CD4-positive, alpha-beta T cell treated with Interleukin-1 beta for 1 hour (primary cell): ENCODE results near the gene BAZ1B.
"Not testable (repeated sequence)": the region's sequence is repeated elsewhere in the genome, so short reads cannot be mapped to it uniquely, and the experiment has no call there.

ENCODE experiments used
- DNase-seq, 2 donors: peaks; one replicate each; pipeline ENCODE4 v3.0.0-alpha.2; 2020 to 2022

BAZ1B gene, protein sequence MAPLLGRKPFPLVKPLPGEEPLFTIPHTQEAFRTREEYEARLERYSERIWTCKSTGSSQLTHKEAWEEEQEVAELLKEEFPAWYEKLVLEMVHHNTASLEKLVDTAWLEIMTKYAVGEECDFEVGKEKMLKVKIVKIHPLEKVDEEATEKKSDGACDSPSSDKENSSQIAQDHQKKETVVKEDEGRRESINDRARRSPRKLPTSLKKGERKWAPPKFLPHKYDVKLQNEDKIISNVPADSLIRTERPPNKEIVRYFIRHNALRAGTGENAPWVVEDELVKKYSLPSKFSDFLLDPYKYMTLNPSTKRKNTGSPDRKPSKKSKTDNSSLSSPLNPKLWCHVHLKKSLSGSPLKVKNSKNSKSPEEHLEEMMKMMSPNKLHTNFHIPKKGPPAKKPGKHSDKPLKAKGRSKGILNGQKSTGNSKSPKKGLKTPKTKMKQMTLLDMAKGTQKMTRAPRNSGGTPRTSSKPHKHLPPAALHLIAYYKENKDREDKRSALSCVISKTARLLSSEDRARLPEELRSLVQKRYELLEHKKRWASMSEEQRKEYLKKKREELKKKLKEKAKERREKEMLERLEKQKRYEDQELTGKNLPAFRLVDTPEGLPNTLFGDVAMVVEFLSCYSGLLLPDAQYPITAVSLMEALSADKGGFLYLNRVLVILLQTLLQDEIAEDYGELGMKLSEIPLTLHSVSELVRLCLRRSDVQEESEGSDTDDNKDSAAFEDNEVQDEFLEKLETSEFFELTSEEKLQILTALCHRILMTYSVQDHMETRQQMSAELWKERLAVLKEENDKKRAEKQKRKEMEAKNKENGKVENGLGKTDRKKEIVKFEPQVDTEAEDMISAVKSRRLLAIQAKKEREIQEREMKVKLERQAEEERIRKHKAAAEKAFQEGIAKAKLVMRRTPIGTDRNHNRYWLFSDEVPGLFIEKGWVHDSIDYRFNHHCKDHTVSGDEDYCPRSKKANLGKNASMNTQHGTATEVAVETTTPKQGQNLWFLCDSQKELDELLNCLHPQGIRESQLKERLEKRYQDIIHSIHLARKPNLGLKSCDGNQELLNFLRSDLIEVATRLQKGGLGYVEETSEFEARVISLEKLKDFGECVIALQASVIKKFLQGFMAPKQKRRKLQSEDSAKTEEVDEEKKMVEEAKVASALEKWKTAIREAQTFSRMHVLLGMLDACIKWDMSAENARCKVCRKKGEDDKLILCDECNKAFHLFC (N-terminal part only)

DNA sequence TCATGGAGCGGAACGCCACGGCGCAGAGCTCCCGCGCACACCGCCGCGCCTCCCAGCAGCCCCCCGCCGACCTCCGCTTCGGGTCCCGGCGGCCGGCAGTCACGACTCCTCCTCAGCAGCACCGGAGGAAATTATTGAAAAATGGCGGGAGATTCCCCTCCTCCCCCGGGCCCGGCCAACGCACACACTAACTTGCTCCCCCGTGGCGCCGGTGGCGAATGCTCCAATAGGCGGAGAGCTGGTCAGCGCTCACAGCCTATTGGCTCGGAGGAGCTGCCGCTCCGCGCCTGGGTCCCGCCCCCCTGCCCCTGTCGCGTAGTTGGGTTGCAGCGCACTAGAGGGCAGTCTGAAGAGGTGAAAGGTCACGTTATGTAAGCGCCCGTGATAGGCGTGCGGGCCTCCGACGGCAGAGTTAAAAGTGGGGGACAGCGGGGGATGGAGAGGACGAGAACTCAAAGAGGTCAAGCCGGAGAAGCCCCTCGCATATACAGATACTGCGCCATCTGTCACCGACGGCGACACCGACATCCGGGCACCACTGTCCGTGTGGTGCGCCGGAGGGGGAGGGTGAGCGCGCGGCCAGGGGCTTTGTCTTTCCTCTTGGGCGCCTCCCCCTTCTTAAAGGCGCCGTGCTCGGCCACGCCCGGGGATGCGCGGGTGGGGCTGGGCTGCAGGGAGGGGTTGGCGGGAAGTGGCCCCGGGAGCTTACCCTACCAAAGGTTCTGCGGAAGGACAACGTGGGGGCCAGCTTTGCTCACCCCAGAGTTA is at the start of gene BAZ1B:
TSS of gene BAZ1B (minus strand) at position 189 of the 768 bp plus-strand sequence. CDS start 360 bp downstream, outside the sequence.
- peak; percentile 98 to 99 for DNase-seq

DNA sequence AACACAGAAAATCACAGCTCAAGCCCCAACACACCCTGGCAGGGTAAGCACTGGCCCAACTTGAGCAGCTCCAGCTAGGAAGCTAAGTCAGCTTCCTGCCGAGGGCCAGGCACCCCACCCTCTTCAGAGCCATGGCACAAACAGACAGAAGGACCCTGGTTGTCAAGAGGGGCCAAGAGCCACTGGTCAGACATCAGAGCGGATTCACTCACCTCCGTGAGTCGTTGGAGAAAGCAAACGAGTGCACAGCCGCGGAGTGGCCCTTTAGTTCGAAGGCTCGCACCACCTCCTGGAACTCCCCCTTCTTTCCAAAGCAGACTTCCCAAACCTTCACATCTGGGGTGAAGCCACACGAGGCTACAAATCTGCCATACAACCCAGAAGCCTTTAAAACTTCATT is 48.9 kb upstream of the BAZ1B start:
- DNase-seq: no peak

DNA sequence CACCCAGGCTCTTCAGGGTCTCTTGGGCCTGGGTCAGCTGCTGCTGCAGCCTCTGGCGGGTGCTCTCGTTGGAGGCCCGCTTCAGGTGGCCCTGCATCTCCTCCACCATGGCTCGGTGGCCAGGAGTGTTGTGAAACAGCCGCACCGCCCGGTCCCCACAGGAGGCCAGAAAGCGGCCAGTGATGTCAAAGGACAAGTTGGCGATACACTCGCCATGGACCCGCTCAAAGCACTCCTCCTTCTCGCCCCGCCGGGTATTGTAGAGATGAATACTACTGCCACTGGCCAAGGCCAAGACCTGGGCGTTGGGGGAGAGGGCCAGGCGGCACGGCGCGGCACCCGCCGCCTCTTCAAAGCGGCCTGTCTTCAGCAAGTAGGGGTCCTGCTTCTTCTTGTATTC is 48.4 kb upstream of the BAZ1B start:
- no peak for DNase-seq

DNA sequence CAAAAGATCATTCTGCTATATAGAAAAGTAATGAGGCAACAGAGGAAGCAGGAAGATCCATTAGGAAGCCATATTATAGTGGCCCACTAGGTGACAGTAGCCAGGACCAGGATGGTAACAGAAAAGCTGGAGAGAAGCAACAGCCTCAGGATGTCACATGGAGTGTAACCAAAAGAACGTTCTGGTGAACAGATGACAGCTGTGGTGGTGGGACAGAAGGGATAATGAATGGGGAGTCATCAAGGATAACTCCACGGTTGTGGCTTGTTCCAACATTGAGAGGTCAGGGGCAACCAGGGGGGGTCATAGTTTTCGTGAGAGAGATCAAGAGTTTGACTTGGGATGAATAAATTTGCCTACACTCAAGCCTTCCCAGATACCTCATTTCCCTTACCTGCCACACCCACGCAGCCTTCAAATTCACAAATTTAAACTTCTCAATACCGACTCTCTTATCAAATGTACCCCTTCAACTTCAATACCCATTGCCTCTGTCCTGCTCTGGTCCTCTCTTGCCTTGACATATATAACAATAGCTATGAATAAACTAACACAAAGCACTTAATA is 47.0 kb upstream of the BAZ1B start:
- no peak for DNase-seq

DNA sequence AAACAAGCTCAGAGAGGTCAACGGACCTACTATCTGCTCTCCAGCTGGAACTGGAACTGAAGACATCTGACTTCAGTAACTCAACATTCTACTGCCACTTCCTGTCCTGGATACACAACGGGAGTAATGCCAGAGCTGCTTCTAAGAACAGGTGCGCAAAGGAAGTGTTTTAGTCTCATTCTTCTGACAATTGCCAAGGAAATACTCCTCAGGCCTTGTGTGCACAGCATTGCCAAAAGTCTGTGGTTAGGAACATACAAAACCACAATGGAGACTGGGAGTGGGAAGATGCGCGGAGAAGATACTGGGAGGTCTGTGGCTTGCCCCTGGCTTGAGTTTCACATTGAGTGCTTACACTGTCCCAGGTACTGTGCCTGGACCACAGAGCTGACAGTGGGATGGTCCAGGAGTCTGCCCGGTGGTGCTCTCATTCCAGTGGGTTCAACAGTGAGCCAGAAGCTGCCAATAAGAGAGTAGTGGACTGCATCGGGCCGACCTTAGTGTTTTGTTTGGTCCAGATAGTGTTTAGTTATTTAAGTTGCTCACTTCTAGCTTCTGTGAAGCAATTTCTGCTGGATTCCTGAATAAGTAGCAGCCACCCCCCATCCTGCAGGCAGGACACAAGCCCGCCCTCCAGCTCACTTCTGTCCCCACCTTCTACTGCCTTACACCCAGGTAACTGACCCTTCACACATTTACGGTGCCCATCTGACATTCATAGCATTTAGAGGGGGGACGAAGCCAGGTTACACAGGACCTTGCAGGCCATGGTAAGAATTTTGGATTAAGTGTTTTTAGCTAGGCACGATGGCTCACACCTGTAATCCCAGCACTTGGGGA is 46.0 kb upstream of the BAZ1B start:
- no peak for DNase-seq

DNA sequence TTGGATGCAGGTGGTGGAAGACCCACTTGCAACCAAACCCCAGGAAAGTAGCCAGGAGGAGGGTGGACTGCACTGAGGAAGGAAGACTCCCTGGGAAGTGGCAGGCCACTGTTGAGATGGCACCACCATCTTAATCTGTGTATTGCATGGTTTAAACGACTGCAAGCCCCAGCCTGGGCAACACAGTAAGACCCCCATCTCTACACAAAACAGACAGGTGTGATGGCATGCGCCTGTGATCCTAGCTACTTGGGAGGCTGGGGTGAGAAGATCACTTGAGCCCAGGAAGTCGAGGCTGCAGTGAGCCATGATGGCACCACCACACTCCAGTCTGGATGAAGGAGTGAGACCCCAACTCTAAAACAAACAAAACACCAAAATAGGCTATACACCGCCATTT is 45.0 kb upstream of the BAZ1B start:
- DNase-seq: no peak

DNA sequence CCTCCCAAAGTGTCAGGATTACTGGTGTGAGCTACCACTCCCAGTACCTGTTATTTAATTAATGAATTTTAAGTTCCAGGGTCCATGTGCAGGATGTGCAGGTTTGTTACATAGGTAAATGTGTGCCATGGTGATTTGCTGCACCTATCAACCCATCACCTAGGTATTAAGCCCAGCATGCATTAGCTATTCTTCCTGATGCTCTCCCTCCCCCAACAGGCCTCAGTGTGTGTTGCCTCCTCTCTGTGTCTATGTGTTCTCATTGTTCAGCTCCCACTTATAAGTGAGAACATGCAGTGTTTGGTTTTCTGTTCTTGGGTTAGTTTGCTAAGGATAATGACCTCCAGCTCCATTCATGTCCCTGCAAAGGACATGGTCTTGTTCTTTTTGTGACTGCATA is 44.3 kb upstream of the BAZ1B start:
- peak in 1 of 2 donors; percentile 26 for DNase-seq

DNA sequence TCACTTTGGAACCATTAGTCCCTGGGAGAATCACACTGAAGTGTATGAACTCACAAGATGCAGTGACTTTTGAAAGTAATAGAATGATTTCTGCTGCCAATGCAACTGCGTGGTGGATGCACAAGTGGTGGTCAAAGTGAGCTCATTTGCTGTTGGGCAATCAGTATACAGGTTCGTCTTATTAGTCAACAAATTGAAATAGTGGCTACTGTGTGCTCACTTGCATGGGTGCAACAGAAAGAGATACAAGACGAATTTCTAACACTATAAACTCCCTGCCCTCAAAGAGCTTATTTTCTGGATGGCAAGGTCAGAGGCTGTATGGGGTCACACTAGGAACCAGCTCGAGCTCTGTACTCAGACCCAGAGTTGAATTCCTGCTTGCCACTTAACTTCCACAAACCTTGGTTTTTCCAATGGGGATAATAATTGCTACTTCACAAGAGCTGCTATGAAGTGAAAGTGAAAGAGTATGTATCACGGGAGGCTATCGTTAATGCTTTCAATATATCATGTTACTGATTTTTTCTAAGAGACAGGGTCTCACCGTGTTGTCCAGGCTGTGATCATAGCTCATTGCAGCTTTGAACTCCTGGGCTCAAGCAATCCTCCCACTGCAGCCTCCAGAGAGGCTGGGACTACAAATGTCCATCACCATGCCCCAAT is 43.7 kb upstream of the BAZ1B start:
- DNase-seq: peak in 1 of 2 donors; percentile 16

DNA sequence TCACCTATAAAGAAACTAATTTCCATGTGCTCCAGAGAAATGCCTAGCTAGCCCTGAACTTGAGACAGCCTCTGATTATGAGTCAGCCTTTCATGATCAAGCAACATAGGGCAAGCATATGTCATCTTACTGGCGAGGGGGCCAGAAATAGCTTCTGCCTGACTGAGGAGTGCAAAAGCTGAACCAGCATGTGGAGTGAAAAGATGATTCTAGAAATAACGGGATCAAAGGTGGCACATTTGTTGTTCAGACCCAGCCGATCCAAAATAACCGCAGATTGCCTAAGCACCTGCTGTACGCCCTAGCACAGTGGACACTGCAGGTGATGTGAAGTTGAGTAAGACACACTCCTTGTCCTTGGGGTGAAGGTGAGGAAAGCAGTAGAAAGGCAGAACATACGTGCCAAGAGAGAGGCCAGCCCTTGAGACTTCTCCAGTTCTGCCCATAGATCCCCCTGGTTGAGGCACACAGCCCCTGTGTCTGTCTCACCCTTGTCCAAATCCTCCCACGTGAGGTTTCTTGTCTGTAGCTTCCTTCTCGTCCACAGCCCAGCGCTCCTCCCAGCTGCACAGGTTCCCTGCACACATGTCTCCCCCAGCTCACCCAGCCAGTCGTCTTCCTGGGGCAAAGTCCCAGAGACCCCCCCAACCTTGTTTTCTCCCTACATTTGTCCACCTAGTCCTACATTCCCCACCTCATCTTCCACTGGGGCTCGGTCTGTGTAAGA is 38.2 kb upstream of the BAZ1B start:
- no peak for DNase-seq

DNA sequence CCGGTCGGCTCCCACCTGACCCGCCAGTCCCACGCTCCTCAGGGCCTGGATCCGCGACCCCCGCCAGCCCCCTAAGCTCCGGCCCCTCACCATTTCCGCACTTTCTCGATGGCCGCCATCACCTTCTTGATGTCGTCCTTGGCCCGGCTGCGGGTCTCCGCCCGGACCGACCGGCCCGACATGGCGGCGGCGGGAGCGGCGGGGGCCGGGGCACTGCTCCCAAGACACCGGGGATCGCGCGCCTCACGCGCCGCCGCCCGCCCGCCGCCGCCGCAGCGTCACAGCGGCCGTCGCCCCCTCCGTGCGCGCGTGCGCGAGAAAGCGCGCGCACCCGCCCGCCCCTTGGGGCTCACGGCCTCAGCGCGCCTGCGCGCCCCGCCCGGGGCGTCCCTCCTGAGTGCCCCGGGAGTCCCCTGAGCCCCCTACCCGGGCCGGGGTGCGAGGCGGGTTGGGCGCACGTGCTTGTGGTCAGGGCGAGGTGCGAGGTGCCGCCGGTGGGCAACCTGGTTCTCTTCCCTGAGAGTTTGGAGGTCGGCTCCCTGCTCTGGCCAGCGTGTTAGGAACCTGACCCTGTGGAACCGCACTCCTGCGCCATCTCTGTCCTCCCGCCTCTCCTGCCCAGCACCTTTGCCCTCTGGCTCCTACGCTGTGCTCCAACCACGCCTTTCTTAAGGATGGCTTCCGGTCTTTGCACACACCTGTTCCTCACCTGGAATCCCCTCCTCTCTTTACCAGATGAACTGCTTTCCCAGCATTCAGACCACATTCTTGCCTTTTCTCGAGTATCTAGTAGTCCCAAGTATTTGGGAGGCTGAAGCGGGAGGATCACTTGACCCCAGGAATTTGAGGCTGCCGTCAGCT is 35.5 kb upstream of the BAZ1B start, which contains the start of gene BCL7B:
TSS of gene BCL7B (minus strand) at position 294 of the 861 bp plus-strand sequence. CDS start at position 182, 112 bp downstream.
- DNase-seq: peak; percentile 85 to 86

DNA sequence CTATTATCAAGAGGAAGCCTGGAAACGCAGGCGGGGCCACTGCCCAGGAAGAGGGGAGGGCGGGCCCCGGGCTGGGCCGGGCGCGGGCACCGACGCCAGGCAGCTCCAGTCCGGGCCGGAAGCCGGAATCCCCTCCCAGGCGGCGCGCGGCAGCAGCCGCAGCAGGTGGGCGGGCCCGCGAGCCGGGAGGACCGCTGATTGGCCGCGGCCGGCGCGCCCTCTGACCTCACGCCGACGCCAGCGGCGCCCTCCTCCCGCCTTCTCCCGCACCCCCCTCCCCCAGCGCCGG is 35.0 kb upstream of the BAZ1B start:
- peak; percentile 93 to 94 for DNase-seq

DNA sequence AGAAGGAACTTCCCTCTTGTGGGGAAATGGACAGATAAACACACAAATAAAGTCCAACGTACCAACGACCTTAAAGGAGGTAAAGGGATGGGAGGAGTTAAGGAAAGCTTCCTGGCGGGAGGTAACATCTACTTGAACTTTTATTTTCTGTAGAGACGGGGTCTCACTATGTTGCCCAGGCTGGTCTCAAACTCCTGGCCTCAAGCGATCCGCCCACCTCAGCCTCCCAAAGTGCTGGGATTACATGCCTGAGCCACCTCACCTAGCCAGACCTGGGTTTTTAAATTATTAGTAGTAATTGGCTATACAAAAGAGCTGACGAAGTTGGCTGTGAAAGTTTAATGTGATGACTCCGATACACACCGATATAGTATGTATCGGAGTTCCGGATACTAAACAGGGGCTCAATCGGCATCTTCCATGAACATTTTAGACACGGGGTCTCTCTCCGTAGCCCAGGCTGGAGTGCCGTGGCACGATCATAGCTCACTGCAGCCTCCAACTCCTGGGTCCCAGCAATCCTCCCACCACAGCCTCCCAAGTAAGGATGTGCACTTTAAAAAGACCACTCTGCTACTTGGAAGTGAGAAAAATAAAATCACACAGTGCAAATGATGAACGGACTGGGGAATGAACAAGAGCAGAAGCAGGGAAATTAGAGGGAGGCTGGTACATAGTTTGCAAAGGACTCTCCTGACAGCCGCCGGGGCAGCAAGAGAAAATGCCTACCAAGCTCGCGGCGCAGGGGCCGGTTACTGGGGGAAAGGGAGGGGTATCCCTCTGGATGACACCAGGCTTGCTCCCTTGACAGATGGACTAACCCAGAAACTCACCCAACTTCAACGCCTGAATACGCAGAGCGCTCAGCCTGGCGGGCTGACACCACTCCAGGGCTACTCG is 34.4 kb upstream of the BAZ1B start:
- no peak for DNase-seq

DNA sequence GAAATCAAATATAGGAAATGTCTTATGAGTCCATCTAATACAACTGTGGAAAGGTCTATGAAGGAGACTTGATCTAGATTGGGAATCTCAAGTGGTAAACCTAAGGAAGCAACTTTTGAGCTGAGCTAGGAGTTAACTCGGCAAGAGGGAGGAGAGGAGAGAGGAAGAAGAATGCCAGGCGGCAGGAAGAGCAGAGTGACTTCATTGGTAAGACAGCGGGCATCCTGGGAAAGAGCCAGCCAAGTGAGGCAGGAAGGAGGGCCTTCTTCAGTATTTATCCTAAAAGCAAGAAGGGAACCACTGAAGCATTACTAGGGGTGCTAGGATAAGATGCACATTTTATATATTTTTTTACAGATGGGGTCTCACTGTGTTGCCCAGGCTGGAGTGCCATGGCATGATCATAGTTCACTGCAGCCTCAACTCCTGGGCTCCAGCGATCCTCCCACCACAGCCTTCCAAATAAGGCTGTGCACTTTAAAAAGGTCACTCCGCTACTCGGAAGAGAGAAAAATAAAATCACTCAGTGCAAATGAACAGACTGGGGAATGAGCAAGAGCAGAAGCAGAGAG is 33.4 kb upstream of the BAZ1B start:
- no peak for DNase-seq

DNA sequence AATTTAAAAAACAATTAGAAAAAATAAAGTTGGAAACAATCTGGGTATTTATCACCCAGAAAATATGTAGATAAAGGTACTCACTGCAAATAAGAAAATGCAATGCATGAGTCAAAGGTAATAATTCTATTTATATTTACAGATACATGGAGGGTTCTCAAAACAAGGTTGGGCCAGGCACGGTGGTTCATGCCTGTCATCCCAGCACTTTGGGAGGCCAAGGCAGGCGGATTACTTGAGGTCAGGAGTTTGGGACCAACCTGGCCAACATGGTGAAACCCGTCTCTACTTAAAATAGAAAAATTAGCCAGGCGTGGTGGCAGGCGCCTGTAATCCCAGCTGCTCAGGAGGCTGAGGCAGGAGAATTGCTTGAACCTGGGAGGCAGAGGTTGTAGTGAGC is 28.0 kb upstream of the BAZ1B start:
- DNase-seq: not testable (repeated sequence)

DNA sequence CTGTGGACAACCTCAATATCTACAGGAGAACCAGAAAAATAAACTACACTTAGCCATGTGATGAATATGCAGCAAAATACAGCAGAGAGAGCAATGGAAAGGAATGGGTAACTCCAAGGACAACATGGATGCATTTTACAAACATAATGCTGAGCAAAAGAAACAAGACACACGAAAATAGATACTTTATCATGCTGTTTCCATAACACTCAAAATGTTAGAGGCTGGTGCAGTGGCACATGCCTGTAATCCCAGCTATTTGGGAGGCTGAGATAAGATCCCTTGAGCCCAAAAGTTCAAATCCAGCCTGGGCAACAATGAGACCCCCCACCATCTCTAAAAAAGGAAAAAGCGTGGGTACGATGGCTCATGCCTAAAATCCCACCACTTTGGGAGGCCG is 27.1 kb upstream of the BAZ1B start:
- no peak for DNase-seq

DNA sequence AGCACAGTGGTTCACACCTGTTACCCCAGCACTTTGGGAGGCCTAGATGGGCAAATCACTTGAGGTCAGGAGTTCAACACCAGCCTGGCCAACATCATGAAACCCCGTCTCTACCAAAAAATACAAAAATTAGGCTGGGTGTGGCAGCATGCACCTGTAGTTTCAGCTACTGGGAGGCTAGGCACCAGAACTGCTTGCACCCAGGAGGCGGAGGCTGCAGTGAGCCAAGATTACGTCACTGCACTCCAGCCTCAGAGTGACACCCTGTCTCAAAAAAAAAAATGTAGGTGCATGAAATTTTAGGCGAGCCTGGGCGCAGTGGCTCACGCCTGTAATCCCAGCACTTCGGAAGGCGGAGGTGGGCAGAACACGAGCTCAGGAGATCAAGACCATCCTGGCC is 25.7 kb upstream of the BAZ1B start:
- DNase-seq: no peak

DNA sequence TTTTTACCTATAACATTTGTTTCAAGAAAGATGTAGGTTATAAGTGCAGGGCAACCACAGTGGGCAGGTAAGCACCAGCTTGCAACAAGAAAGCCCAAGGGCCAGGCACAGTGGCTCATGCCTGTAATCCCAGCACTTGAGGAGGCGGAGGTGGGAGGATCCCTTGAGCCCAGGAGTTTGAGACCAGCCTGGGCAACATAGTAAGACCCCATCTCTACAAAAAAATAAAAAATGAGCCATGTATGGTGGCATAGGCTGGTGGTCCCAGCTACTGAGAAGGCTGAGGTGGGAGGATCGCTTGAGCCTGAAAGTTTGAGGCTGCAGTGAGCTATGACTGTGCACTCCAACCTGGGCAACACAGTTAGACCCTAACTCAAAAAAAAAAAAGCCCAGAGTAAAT is 22.6 kb upstream of the BAZ1B start:
- no peak for DNase-seq
